HG03039 (cell line): ENCODE measurements around the gene ROGDI.

Source experiments
- ATAC-seq: cut with Tn5 transposase; IDR thresholded peaks from one replicate; pipeline ENCODE4 v1.9.1; 2021; ENCODE audit warnings: mild to moderate bottlenecking, moderate library complexity; ENCODE audit not compliant: unreplicated experiment

ROGDI gene

DNA sequence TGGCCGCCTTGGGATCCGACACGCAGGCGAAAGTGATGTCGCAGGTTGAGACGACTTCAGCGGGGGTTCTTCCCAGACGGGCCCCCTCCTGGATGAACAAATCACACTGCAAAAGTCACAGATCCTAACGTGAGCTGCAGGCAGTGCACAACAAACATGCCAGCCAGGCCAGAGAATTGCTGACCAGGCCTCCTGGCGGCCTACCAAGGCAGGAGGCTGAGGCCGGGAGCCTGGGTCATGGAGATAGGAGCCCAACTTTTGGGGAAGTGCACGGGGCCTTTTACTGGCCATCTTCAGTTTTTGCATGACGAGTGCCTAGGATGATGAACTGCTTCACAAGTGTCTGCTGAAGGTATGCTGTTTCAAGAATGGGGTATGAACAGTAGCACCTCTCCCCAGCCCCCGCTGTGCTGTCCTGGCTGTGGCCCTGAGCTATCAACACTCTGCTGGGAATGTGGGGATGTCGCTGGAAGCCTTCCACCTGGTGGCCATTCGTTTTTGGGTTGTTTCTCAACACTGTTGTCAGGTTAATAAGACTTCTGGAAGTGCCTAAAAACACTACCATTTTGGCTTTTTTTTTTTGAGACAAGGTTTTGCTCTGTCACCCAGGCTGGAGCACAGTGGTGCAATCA lies 12.2 kb upstream of the ROGDI start:
- no peak for ATAC-seq

DNA sequence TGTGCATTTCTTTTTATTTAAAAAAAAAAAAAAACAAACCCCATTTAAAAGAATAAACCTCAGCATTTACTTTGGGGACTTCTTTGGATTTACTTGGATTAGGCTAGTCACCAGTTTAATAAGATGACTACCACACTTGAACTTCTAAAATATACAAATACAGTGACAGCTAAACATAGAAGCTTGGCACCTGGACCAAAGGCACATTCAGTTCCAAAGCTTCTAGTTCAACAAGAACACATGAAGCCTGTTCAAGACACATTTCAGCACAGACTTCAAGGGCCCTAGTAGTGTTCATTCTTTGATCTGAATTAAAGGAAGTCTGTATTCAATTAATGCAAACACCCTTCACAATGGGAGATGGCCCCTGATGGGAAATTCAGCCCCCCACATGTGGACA lies 11.6 kb upstream of the ROGDI start:
- no peak for ATAC-seq

DNA sequence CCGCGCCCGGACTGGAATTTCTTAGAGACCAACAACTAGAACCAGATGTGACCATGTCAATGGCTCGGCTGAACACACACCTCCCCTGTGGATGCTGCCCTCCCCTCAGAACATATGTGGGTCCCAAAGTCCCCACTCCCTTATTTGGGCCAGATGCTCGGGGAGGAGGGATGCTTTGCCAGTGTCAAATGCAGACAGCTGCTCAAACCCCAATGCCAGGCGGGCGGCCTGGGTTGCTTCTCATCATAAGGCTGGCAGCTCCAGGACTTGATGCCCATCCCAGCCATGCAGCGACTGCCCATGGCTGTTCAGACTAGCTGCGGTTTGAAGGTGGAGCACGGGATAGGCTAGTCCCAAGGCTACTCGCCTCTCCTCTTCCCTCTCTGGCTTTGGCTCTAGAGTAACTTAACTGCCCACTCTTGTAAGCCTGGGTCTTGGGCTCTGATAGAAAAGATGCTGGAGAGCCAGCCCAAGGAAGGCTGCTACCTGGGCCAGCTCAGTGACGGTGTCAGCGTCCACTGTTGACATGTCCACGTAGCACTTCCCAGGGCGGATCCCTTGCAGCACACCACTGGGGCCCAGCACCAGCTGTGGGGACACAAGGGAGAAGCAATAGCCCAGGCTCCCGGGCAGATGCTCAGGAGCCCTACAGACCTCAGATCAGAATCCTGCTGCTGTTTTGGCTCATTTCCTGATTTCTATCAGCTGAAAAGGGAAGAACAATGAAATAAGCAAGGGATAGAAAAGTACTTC lies 11.0 kb upstream of the ROGDI start:
- no peak for ATAC-seq

DNA sequence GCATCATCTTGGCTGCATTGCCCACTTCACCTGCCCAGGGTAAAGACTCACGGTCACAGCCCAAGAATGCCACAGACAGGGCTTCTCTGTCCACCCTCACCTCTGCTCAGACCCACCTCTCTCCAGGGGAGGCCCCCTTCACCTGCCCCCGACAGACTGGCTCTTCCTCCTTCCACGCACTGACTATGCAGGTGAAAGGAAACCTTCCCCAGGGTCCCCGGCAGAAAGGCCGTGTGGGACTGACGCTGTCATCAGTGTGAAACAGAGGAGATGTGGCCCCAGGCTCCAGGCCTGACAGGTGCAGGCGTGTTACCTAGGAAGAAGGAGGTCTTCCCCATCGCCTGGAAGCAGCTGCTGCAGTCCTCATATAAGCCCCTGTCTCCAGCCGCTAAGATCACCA lies 9.3 kb upstream of the ROGDI start:
- ATAC-seq, result no peak

GRCh38 chr16:4811242-4811641 lies 8.8 kb upstream of the ROGDI start:
- ATAC-seq, result no peak

- no peak for ATAC-seq
Measured at GRCh38 chr16:4806280-4806679, 3.8 kb upstream of the ROGDI start.

DNA sequence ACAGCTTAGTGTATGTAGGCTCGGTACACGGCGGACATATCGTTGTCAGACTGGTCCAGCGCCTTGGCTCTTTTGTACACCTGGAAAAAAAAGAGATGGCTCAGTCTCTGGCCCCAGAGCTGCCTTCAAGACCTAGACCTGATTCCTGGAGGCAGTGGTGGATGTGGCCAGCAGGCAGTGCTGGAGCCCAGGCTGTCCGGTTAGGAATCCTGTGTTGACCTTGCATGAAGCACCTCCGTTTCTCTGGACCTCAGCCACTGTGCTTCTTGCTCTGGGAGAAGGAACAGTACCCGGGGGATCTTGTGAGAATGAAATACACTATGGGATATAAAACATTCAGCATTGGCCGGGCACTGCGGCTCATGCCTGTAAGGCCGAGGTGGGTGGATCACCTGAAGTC lies 2.8 kb upstream of the ROGDI start:
- ATAC-seq, result no peak

DNA sequence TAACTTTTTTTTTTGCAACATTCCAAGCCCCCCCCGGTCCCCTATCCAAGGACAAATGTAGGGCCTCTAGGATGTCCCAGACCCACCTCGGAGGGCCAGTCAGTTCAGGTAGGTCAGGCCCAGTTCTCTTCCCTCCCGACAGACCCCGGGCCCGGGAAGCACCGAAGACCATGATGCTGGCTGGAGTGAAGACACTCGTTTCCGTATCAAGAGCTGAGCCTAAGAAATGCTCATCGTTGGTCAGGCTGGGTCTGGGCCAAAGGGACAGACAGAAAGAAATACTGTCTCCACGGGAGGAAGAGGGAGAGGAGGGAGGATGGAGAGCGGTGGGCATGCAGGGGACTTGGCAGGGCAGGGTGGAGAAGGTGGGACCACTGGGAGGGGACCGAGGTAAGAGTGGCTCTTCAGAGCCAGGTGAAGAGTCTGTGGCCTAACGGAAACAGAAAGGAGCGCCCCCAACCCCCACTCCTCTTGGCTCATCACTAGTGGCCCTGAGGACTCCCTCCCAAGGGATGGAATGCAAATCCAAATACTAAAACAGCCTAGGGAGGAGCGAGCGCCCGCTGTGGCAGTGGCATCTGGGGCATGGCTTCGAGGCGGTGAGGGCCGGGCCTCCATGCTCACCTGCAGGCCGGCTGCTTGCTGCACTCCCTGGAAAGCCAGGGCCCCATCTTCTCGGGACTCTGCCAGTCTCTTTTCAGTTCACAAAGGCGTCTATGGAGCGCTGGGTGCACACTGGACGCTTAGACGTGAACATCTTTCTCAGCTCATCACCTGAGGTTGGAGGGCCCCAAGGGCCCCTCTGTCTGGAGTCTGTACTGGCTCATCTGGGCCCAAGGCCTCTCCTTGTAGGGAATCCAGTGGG lies 1.7 kb upstream of the ROGDI start:
- ATAC-seq, result no peak

DNA sequence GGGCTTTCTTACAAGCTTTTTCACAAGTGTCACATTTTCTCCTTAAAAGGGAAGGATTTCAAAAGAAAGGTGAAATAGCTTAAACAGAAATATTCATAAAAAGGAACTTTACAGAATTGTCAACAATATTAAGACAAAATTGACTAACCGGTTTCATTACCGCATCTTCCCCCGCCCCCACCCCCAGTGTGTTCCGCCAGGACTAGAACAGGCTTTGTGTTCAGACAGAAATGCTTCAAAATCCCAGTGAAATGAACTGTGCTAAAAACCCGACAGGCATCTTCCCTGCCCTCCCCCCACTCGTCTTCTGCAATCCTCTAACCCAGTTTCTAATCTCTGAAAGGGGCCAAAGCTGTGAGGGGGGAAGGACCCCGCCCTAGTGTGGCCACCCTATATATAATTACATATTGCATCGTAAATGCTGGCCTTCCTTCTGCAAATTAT lies 990 bp upstream of the ROGDI start:
- ATAC-seq, result no peak

GRCh38 chr16:4802659-4803287 lies 340 bp upstream of the ROGDI start:
- ATAC-seq, result peak; percentile 89

GRCh38 chr16:4801051-4801961 lies 1.1 kb downstream of the ROGDI start:
- ATAC-seq, result no peak

DNA sequence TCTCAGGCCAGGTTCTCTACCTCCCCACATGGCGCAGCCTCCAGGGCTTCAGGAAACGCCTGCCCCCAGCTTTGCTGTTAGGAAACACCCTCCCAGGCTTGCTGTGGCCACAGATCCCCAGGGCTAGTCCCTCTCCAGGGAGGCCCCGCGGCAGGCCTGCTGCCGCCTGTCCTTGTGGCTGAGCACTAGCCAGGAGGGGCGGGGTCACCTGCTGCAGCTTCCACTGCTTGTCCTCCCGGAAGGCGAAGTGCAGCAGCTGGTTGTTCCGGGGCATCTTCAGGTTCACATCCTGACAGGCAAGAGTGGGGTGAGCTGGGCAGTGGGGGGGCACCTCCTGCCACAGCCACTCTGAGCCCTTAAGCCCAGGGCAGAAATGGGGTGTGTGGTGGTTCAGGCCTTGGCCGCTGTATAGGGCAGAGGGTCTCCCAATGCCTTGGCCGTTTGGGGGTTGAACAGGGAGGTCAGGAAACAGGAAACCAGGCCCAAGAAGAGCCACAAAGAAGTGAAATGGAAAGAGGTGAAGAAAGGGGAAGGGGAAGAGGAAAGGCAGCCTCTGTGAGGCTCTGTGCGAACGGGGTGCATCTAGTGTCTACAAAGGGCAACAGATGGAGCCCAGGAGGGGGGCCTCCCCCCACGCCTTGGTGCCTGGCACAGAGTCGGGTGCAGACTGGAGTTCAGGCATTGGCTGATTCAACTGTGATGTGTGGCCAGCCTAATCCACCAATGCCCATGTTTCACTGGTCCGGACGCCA lies 2.0 kb downstream of the ROGDI start:
- ATAC-seq, result no peak

- no peak for ATAC-seq
Measured at GRCh38 chr16:4799171-4799855, 3.1 kb downstream of the ROGDI start.

DNA sequence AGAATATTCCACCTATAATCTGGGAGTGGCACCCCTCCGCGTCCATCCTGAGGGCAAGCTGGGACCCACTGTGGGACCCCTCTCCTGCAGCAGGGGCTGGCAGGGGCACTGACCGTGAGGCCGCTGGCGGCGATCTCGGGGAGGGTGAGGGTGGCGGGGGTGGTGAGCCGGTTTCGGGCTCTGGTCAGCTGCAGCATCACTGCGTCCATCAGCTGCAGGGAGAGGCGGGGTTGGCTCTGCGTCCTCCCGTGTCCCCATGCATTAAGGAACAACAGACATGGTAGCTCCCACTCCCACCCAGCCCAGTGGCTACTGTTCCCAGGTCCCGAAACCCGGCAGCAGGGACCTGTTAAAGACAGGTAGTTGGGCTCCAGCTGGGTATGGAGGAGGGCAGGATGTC lies 4.0 kb downstream of the ROGDI start:
- ATAC-seq, result no peak

DNA sequence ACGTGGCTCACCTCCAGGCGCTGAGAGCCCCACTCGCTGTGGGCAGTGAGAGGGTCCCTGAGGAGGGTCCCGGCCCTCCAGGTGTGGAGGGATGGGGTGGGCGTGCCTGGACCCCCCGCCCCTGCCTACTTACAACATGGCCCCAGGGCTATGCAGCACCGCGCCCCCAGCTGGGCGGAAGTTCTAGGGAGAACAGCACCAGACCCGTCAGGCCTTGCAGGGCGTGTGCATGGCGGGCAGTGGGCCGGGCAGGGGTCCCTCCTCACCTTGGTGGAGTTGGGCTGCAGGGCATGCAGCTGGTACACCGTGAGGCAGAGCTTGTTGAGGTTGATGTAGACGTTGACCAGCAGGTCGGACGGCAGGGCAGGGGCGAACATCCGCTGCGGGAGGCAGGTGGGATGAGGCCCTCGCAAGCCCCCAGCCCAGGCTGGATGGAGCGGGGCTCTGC lies 4.6 kb downstream of the ROGDI start:
- ATAC-seq, result no peak

GRCh38 chr16:4796982-4797804 lies 5.2 kb downstream of the ROGDI start:
- no peak for ATAC-seq

- no peak for ATAC-seq
Measured at GRCh38 chr16:4795828-4796572, 6.4 kb downstream of the ROGDI start.
